Activated effector memory CD4-positive, alpha-beta T cell treated with anti-CD3 and anti-CD28 coated beads, Interleukin-2, amount 50 U/mL, for 16 hours (primary cell): ENCODE results near the gene NTN5.
"Not testable (repeated sequence)": the region's sequence is repeated elsewhere in the genome, so short reads cannot be mapped to it uniquely, and the experiment has no call there.

Experiments used
- DNase-seq: peaks from one replicate; pipeline ENCODE4 v3.0.0-alpha.2; 2020

NTN5 gene

DNA sequence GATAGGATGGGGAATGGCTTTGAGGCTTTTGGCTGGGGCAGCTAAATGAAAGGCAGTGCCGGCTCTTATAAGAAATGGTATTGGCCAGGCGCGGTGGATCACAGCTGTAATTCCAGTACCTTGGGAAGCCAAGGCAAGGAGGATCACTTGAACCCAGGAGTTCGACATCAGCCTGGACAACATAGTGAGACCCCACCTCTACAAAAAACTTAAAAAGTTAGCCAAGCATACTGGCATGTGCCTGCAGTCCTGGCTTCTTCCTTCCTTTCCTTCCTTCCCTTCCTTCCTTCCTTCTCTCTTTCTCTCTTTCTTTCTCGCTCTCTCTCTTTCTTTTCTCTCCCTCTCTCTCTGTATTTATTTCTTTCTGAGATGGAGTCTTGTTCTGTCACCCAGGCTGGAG is 30.0 kb downstream of the NTN5 start:
- DNase-seq: no peak

DNA sequence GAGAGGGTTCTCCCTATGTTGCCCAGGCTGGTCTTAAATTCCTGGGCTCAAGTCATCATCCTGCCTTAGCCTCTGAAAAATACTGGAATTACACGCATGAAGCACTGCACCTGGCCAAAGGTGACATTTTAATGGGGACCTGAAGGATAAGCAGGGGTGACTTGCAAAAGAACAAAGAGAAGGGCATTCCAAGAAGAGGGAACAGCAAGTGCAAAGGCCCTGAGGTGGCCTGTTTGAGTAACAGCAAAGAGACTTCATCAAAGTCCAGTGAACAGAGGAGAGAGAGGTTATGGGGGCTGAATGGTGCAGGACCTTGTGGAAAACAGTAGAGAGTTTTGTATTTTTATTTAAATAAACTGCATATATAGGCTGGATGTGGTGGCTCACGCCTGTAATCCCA is 31.0 kb downstream of the NTN5 start:
- no peak for DNase-seq

GRCh38 chr19:48639483-48640375 is 33.1 kb downstream of the NTN5 start:
- DNase-seq: no peak

DNA sequence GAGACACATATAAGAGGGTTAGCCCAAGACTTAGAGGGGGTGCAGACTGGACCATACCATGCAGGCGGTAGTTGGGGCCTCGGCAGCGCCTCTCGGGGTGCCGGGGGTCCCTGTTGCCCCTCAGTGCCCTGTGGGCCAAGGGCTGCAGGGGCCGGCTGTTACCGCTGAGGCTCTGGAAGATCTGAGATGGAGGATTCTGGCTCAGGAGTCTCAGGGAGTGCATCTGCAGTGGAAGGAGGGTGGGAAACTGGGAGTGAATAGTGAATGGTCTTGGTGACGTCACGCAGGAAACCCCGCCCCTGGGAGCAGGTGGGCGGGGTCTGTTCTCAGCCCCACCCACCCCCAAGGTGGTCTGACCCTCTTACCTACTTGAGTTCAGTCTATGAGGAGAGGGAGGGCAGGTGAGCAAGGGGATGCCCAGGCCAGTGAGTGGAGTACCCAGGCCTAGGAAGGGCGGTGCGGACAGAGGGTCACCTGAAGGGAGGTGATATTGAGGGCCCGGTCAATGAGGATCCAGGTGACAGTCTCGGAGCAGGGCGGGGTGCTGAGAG is 33.9 kb downstream of the NTN5 start:
- no peak for DNase-seq

- peak; percentile 92 for DNase-seq
Observed at GRCh38 chr19:48637948-48638830, 34.6 kb downstream of the NTN5 start.

- peak; percentile 100 for DNase-seq
Observed at GRCh38 chr19:48637449-48637947, 35.3 kb downstream of the NTN5 start.

DNA sequence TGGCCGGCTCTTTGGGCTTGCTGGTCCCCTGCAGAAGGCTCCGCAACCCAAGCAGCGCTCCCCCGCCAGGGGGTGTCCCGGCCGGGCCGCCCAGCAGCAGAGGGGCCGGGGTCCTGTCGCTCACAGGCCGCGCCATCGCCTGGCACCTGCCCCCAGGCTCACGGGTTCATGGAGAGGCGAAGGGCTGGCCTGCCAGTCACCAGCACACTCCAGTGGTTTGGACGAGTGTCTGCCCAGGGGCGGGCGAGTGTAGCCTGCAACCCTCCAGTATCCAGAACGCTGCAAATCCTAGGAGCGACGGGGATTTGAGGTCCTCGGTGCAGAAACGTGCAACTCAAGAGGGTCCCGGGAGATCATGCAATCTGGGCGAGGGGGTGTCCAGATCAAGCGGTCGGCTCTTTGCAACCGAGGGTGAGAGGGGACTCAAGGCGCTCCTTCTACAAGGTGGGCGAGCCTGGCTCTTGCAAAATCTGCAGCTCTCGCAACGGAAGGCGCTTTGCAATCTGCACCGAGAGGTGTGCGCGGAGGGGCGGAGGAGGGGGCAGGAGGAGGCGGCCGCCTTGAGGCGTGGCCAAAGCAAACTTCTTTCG is 35.9 kb downstream of the NTN5 start, which contains the start of gene DBP:
Gene DBP (minus strand): TSS at position 521 of the 590 bp plus-strand sequence. CDS start 385 bp downstream, at position 136.
- DNase-seq: peak; percentile 80

- peak; percentile 77 for DNase-seq
Observed at GRCh38 chr19:48635966-48636858, 36.6 kb downstream of the NTN5 start.

GRCh38 chr19:48635263-48635965 is 37.4 kb downstream of the NTN5 start:
- DNase-seq: peak; percentile 92

GRCh38 chr19:48634424-48635262 is 38.2 kb downstream of the NTN5 start:
- DNase-seq: peak; percentile 97

- DNase-seq: no peak
Observed at GRCh38 chr19:48634036-48634342, 38.8 kb downstream of the NTN5 start.

- no peak for DNase-seq
Observed at GRCh38 chr19:48633148-48634035, 39.4 kb downstream of the NTN5 start.

- DNase-seq: no peak
Observed at GRCh38 chr19:48632692-48633147, 40.1 kb downstream of the NTN5 start.

DNA sequence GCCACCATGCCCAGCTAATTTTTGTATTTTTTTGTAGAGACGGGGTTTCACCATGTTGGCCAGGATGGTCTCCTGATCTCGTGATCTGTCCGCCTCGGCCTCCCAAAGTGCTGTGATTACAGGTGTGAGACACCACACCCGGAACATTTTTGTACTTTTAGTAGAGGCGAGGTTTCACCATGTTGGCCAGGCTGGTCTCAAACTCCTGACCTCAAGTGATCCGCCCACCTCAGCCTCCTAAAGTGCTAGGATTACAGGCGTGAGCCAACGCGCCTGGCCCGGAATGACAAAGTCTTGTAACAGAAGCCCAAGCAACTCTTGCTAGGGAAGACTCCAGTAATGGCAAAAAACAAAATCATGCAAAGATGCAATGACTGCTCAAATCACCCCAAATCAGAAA is 40.5 kb downstream of the NTN5 start:
- DNase-seq: not testable (repeated sequence)

DNA sequence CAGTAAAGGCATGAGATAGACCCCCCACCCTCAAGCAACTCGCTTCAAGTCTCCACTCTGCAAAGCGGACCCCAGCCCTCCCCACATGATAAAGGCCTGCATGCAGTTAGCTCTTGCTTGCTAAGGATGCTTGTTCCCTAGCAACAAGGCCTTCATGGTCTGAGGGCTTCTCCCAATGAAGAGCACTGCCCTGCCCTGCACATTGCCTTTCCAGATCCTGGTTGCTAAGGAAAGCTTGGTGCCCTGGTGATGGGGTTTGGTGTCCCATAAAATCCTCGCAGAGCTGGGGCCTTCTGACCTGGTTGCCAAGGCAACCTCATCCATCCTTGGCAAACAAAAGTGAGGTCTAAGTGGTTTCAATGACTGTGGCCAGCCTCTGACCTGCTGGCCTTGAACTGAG is 41.6 kb downstream of the NTN5 start:
- no peak for DNase-seq

GRCh38 chr19:48630296-48631063 is 42.3 kb downstream of the NTN5 start:
- DNase-seq: no peak

DNA sequence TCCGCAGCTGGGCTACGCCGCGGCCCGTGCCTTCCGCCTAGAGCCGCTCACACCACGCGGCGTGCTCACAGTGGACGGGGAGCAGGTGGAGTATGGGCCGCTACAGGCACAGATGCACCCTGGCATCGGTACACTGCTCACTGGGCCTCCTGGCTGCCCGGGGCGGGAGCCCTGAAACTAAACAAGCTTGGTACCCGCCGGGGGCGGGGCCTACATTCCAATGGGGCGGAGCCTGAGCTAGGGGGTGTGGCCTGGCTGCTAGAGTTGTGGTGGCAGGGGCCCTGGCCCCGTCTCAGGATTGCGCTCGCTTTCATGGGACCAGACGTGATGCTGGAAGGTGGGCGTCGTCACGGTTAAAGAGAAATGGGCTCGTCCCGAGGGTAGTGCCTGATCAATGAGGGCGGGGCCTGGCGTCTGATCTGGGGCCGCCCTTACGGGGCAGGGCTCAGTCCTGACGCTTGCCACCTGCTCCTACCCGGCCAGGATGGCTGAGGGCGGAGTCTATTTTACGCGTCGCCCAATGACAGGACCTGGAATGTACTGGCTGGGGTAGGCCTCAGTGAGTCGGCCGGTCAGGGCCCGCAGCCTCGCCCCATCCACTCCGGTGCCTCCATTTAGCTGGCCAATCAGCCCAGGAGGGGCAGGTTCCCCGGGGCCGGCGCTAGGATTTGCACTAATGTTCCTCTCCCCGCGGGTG is 43.1 kb downstream of the NTN5 start:
- no peak for DNase-seq

DNA sequence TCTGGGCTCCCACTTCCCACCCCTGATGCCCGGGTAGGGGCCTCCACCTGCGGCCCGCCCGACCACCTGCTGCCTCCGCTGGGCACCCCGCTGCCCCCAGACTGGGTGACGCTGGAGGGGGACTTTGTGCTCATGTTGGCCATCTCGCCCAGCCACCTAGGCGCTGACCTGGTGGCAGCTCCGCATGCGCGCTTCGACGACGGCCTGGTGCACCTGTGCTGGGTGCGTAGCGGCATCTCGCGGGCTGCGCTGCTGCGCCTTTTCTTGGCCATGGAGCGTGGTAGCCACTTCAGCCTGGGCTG is 43.6 kb downstream of the NTN5 start:
- DNase-seq: no peak
